OCI-LY7 (cell line): ENCODE data around the gene IL1RL2.

ENCODE experiments used
- CTCF ChIP-seq: fragments of 200-600 bp; sonication (generic); conservative IDR thresholded peaks from 2 replicates; pipeline ENCODE4 v1.5.1; 2014; ENCODE audit warnings: mild to moderate bottlenecking, antibody characterized with exemption, low read length, moderate library complexity, mixed read lengths
- EZH2phosphoT487 ChIP-seq: fragments of 200-600 bp; sonication (generic); IDR thresholded peaks from 2 replicates; pipeline ENCODE4 v1.6.1; 2018; ENCODE audit warnings: low read depth, borderline replicate concordance, mild to moderate bottlenecking, mixed run types, antibody characterized with exemption, low read length, moderate library complexity, mixed read lengths

GRCh38 chr2:102149644-102150455 is 37.0 kb upstream of the IL1RL2 start:
- no peak for TF ChIP-seq CTCF
- no peak for TF ChIP-seq EZH2phosphoT487
